Activated CD8-positive, alpha-beta memory T cell treated with anti-CD3 and anti-CD28 coated beads, Interleukin-2, amount 50 U/mL, for 24 hours (primary cell): ENCODE measurements around the gene GLTP.
A peak's percentile ranks its signal among the peaks of the same experiment; 100 is the strongest.
"Not testable (repeated sequence)": the region's sequence is repeated elsewhere in the genome, so short reads cannot be mapped to it uniquely, and the experiment has no call there.

Experiments
- DNase-seq: peaks from one replicate; pipeline ENCODE4 v3.0.0-alpha.2; 2020; ENCODE audit errors: extremely low read depth

The GLTP gene

GRCh38 chr12:109877504-109878246 is 2.7 kb downstream of the GLTP start:
- DNase-seq, result no peak

- DNase-seq, result no peak
These were observed 3.9 kb downstream of the GLTP start for GRCh38 chr12:109876406-109876805.

DNA sequence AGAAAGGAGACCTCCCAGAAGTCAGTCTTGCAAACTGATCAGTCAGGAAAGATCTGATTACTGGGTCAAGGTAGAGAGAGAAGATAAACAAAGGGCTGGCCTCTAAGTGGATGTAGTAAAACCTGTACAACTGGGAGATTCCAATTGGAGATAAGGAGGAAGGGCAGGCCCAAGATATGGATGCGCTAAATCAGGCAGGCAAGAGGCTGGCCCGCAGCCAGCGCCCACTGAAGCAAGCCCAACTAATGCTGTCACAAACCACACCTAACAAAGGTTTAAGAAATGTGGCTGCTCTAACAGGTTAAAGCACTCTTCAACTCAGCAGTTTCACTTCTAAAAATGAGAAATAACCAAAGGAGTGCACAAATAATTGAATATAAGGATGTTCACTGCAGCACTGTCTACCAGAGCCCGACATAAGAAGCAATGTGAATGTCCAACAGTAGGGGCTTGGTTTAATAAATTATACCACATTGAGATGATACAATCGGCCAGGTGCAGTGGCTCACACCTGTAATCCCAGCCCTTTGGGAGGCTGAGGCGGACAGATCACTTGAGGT is 4.7 kb downstream of the GLTP start:
- DNase-seq, result no peak

DNA sequence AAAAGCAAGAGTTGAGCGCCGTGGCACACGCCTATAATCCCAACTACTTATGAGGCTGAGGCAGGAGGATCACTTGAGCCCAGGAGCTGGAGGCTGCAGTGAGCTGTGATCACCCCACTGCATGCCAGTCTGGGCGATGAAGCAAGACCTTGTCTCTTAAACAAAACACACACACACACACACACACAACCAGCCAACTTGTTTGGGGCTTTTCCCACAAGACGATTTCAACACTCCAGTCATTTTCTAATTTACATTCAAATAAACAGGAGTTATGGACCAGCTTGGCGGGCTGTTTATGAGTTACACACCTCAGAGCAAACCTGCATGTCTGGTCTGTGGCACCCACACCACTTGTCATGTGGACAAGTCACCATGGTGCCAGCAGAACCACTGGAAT is 6.7 kb downstream of the GLTP start:
- no peak for DNase-seq

GRCh38 chr12:109871668-109872314 is 8.6 kb downstream of the GLTP start:
- DNase-seq, result no peak

GRCh38 chr12:109870648-109871047 is 9.7 kb downstream of the GLTP start:
- no peak for DNase-seq

DNA sequence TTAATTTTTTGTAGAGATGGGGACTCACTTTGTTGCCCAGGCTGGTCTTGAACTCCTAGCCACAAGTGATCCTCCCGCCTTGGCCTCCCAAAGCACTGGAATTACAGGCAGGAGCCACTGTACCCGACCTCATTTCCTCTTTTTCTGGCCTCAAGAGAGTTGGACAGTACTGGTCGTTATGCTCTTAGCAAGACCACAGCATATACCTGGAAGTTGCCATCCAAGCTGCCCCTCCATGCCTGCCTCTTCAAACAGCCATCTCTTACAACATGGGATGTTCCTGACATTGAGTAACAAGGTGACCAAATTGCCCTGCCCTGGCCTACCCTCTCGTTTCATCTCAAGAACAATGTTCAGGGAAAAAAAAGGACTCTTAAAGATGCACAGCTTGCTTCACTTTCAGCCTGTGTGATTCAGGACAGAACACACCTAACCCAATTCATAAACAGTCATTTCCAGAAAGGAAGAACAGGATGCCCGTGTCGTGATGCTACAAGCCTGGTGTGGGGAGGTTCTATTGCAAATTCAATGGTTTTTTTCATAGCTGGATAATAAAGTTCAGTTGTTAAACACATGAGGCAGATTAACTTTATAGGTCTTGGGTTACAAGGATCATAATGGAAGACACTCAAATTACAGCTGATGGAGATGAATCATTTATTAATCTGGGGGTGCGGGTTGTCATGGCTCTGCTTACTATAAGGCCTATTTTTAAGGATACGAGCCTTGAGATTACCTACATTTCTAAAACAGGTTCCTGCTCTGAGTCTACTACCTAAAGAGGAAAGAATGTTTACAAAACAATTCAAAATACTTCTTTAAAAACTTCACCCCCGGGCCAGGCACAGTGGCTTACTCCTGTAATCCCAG is 11.9 kb downstream of the GLTP start:
- no peak for DNase-seq

- DNase-seq, result no peak
These were observed 15.4 kb downstream of the GLTP start for GRCh38 chr12:109864916-109865315.

GRCh38 chr12:109863847-109864712 is 16.3 kb downstream of the GLTP start:
- DNase-seq, result no peak

DNA sequence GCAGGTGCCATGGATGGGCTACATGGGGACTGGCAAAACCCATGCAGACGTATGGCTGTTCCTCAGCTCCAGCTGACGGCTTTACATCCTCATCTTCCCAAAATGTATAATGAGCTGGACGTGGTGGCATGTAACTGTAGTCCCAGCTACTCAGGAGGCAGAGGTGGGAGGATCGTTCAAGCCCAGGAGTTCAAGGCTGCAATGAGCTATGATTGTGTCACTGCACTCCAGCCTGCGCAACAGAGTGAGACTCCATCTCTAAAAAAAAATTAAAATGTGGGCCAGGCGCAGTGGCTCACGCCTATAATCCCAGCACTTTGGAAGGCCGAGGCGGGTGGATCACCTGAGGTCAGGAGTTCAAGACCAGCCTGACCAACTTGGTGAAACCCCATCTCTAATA is 17.9 kb downstream of the GLTP start:
- not testable (repeated sequence) for DNase-seq

DNA sequence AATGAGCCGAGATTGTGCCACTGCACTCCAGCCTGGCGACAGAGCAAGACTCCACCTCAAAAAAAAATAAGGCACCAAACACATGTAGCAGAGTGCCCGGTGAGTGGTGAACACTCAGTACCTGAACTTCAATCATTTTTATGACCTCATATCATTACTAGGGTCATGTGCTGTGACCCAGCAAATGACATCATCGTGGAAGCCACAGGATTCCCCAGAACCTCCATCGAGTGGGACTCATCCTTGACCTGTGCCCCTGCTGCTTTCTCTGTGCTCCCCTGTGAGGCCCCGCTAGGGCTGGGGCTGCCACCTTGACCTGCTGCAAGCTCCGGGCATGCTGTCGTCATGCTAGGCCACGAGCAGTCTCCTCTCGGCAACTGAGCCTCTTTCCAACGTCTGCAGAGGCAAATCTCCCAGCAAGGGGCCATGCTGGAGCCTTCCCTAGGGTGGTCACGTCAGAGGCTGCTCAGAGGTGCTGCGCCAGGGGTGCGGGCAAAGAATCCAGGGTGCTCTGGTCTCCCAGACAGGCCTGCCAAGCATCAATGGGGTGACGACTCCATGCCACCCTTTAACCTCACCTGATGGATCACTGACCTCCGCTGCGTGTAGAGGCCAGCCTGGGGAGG is 18.5 kb downstream of the GLTP start:
- no peak for DNase-seq

GRCh38 chr12:109860977-109861376 is 19.4 kb downstream of the GLTP start:
- DNase-seq, result no peak

GRCh38 chr12:109858764-109859163 is 21.6 kb downstream of the GLTP start:
- no peak for DNase-seq

DNA sequence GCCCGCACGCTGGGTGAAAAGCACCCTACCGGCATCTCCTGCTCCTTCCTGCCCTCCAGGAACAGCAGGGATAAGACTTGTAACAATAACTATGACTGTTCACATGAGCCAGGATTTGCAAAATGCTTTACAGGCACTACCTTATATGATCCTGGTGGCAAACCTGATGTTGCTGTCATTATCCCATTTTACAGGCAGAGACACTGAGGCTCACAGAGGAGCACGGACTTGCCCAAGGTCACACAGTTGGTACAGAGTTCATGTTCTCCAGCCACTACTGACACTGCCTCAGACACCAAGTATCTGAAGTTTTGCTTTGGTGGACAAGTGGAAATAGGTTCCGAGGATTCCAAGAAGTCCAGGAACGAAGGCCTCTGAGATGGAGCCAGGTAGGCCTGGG is 22.6 kb downstream of the GLTP start:
- DNase-seq, result no peak

GRCh38 chr12:109855377-109855776 is 25.0 kb downstream of the GLTP start:
- DNase-seq, result no peak

DNA sequence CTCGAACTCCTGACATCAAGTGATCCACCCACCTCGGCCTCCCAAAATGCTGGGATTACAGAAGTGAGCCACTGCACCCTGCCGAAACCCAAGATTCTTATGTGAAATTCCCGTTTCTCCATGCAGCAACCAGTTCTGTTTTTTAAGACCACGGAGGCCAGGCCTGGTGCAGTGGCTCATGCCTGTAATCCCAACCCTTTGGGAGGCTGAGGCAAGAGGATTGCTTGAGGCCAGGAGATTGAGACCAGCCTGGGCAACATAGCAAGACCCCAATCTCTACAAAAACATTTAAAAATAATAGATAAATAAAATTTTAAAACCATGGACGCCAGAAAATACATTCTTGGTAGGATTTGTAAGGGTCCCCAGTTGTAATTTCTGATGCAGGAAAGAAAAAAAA is 29.8 kb downstream of the GLTP start:
- DNase-seq, result not testable (repeated sequence)

DNA sequence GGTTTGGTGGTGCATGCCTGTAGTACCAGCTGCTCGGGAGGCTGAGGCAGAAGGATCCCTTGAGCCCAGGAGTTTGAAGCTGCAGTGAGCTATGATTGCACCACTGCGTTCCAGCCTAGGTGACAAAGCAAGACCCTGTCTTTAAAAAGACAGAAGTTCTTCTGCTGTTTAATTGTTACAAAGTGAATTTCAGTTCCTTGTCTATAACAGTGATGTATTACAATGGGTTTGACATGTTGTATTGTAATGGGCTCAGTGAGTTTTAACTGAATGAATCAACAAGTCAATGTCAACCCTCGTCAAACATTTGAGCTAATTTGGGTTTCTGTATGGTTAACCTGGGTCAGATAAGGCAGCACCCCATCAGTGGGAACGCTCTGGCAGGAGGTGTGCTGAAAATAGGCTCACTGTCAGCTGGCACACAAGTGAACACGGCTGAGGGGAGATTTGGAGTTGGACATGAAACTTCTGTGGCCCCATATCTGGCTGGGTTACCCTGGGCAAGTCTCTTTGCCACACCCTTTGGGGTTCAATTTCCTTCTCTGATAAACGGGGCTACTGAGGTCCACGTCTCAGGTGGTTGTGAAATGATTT is 33.1 kb downstream of the GLTP start:
- DNase-seq, result no peak

- no peak for DNase-seq
These were observed 34.5 kb downstream of the GLTP start for GRCh38 chr12:109845824-109846205.

DNA sequence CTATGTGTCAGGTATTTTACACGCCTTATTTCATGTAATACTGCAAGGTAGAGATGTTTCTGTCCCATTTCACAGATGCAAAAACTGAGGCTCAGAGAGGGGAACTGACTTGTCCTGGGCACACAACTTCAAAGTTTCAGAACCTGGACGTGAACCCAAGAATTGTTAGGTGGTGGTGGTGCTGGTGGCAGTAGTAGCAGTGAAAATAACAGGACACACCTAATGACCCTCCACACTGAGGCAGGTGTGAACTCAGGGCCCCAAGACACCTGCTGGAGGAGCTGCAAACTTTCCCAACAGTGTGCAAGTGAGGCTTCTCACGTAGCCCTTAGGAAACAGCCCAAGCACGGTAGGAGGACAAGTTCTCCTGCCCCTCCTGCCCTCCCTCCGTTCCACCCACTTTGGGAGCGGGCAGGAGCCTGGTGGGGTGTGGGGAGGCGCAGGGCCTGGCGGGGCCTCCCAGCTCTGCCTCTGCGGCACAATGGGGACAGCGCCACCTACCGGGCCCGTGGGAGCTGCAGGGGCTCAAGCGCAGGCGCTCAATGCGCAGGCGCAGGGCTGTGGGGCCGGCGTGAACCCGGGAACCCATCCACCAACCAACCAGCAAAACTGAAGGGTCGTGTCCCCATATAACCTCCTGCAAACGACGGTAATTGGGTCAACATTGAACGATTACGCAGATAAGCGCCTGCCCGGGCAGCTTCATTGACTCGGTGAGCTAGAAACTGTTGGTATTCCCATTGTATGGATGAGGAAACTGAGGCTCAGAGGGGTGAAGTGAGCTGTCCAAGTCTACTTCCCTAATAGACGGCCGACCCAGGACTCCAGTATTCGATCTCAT is 35.1 kb downstream of the GLTP start:
- peak; percentile 73 for DNase-seq

- DNase-seq, result no peak
These were observed 36.2 kb downstream of the GLTP start for GRCh38 chr12:109844091-109844490.
